NCI-H1436 (cell line): Measurements from ENCODE around the gene NUP50.
"Not testable (repeated sequence)": the region's sequence is repeated elsewhere in the genome, so short reads cannot be mapped to it uniquely, and the experiment has no call there.

Experiments used
- DNase-seq: peaks from one replicate; lab custom pipeline; 2025; lab: John Stamatoyannopoulos, UW

NUP50 gene

DNA sequence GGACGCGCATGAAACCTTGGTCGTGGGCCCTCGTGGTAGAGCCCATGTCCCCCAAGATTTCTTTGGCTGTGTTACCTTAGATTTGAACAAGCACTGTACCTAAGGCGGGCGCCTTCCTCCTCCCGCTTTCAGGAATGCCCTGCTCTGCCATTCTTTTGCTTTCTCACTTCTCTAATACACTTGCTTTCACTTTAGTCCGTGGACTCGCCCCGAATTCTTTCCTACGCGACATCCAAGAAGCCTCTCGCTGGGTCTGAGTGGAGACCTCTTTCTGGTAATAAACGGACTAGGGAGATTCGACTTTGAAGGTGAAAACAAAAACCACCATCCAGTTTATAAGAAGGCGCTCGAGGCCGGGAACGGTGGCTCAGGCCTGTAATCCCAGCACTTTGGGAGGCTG, 1.2 kb upstream of the NUP50 start:
- no peak for DNase-seq

GRCh38 chr22:45163099-45163450, 650 bp upstream of the NUP50 start:
- DNase-seq, result peak; percentile 40

GRCh38 chr22:45164270-45165088, 754 bp downstream of the NUP50 start:
- no peak for DNase-seq

GRCh38 chr22:45166932-45167331, 3.2 kb downstream of the NUP50 start:
- DNase-seq, result no peak

DNA sequence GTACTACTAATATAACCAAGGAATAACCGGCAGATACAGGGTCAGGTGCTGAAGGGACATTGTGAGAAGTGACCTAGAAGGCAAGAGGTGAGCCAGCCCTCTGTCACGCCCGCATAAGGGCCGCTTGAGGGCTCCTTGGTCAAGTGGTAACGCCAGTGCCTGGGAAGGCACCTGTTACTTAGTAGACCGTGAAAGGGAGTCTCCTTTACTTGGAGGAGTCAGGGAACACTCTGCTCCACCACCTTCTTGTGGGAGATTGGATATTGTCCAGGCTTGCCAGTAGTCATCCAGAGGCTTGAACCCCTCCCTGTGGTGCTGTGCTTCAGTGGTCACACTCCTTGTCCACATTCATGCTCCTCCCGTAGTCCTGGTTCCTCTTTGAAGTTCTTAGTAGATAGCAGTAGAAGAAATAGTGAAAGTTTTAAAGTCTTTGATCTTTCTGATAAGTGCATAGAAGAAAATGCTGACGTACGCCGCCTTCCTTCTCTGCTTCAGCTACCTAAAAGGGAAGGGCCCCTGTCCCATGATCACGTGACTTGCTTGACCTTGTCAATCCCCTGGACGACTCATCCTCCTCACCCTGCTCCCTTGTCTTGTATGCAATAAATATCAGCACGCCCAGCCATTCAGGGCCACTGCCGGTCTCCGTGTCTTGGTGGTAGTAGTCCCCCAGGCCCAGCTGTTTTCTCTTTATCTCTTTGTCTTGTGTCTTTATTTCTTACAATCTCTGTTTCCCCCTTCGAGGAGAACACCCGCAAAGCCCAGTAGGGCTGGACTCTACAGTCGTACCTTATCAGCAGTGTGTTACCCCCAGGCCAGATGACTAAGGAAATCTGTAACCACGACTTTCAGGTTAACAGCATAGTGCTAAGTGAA, 6.1 kb downstream of the NUP50 start:
- DNase-seq, result no peak

- no peak for DNase-seq
Measured at GRCh38 chr22:45171830-45172229, 8.1 kb downstream of the NUP50 start.

GRCh38 chr22:45172881-45173585, 9.3 kb downstream of the NUP50 start:
- no peak for DNase-seq

DNA sequence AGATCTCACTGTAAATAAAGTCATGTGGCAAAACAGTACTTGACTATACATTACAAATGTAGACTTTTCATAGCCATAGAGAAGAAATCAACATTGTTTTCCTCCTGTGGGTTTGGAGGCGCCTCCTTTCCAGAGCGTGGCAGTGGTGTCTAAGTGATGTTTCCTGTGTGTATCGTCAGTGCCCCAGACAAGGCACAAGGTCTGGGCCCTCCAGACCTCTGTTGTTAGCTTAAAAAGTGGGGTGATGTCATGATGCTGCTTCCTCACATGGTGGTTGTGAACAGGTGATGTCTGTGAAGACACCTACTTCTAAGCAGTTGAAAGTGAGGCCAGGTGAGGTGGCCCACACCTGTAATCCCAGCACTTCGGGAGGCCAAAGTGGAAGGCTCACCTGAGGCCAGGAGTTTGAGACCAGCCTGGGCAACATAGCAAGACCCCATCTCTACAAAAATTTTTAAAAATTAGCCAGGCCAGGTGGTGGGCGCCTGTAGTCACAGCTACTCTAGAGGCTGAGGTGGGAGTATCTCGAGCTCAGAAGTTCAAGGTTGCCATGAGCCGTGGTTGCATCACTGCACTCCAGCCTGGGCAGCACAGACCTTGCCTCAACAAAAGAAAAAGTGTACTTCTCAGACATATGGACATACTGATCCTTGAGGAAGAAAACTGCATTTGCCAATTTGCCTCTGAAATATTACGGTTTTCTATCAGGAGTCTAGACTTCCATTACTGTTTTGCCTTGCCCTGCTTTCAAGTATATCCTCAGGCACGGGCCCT, 15.7 kb downstream of the NUP50 start:
- no peak for DNase-seq

DNA sequence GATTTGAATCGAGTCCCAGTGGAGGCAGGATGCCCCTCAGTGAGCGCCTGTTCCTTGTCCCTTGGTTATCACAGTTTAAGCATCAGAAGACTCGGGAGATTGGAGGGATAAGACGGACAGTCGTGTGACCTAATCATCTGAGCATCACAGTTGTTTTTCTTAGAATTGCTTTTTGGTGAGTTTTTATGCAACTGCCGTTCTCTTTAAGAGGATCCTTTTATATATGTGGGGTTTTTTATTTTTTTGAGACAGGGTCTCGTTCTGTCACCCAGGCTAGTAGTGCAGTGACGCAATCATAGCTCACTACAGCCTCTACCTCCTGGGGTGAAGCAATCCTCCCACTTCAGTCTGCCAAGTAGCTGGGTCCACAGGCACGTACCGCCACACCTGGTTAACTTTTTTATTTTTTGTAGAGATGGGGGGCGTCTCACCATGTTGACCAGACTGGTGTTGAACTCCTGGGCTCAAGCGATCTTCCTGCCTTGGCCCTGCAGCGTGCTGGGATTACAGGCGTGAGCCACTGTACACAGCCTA, 16.5 kb downstream of the NUP50 start:
- no peak for DNase-seq

- no peak for DNase-seq
Measured at GRCh38 chr22:45181240-45181639, 17.5 kb downstream of the NUP50 start.

DNA sequence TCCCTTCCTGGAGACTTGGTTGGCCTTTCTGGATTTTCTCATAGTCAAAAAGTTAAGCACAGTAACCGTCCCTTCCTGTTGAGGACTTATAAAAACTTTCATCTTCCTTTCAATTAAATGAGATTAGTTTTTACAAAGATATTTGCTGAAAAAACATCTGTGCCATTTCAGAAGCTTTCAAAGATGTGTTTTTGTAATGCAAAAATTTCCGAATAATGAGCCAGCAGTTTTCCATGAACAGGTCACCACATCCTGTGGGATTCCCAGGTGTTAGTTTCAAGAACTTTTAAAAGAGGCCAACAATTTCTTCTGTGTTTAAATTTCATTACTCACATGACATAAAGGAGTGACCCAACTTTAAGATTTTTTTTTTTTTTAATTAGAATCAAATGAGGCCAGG, 18.0 kb downstream of the NUP50 start:
- no peak for DNase-seq

DNA sequence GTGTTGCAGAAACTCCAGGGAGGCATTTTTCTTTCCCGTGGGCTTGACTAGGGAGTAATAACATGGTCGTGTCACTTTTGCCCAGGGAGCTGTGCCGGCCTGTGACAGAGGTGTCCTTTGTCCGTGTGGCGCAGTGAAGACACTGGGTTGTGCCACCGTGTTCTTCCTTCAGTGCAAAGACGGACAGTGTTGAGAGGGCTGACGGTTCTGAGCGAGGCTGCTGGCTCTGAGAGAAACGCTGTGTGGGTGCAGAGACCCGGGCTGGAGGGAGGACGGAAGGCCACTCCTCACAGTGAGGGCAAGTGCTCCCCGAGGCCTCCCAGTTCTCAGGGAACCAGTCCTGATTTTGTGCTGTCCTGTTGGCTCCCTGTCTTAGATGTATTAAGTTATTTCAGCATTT, 20.2 kb downstream of the NUP50 start:
- DNase-seq, result no peak

DNA sequence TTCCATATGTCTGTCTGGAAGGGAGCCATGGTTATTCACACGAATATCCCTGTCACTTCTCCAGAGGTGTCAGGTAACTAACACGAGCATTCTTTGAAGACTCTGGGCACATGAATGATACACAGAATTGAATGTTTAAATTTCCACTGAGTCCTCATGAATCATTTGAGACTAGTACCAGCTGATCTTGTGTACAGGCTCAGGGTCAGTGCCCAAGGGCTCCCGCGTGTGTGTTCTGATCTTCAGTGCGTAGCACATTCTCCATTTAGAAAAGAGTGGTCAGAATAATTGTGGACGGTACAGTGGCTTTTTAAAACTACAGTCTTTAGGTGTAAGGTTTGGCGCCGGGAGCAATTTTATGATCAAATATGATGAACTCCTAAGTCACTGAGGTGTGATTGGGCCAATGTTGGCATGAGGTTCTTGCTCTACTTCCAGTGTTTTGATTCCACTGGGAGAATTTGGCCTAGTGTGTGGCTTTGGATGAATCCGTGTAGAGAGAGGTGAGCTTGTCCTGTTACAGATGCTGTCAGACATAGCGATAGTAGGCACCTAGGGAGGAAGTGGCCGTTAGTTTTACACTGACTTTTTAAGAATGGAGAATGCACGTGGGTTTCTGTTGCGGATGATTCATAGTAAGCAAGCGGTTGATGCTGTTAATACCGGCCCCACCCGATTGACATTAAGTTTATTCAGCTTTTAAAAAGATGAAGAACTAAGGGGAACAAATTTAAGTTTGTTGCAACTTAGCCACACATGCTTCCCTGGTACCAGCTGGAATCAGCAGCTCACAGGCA, 22.2 kb downstream of the NUP50 start:
- DNase-seq, result no peak

- DNase-seq, result no peak
Measured at GRCh38 chr22:45187891-45188290, 24.2 kb downstream of the NUP50 start.

- no peak for DNase-seq
Measured at GRCh38 chr22:45188779-45189178, 25.1 kb downstream of the NUP50 start.

DNA sequence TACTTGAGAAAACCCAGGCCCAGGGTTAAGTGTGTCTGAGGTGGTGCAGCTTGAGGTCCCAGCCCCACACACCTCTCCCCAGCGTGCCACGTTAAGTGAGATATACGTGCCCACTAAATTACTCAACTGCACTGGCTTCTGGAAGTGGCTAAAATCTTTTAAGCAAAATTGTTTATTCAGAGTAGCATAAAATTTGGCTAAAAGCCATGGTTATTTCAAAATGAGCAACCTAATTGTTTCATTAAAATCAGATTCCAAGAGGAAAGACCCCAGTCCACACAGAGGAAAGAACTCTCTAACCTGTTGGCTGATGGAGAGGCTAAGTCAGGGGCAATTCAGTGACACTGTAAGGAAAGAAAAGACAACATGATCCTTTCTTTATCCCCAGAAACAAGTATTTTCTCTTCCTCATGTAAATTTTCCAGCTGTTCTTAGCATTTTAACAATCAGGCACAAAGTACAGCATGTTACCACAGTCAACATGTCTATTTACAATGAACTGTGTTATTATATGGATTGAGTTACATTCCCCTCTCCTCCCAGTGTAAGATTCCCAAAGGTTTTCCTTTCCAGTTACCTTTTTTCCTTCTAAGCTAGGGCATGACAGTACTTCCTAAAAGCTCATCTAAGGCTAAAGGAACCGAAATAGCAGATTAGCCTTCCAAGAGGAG, 26.6 kb downstream of the NUP50 start:
- DNase-seq, result no peak

DNA sequence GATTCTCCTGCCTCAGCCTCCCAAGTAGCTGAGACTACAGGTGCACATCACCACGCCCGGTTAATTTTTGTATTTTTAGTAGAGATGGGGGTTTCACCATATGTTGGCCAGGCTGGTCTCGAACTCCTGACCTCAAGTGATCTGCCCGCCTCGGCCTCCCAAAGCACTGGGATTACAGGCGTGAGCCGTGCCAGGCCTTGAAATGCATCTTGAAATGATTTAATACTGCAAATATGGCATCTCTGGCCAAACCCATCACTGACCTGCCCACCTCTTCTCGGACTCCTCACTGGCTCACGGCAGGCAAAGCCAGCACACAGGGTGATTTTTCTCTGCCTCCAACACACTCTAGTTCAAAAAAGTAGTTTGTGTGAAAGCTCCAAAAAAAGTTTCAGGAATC, 28.0 kb downstream of the NUP50 start:
- not testable (repeated sequence) for DNase-seq

DNA sequence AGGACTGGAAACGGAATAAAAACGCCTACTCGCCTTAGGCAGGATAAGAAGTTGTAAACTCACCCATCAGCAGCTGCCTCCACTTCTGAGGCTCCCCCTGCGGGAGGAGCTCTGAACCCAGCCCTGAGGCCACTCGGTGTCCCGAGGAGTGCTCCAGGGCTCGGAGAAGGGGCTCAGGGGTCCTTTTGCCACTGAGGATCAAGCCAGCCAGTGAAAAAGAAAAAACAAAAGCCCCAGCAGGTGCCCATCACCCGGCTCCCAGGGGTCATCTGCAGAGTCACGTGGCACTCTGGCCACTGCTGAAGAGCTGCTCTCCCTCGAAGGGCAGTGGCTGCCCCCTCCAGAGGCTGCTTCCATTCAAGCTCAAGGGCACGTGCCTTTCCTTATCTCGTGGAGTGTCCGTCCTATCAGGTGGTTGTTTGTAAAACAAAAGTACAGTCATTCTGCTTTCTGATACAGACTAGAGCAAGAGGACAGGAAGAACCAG, 29.0 kb downstream of the NUP50 start:
- DNase-seq, result no peak

- DNase-seq, result no peak
Measured at GRCh38 chr22:45194686-45195085, 31.0 kb downstream of the NUP50 start.

DNA sequence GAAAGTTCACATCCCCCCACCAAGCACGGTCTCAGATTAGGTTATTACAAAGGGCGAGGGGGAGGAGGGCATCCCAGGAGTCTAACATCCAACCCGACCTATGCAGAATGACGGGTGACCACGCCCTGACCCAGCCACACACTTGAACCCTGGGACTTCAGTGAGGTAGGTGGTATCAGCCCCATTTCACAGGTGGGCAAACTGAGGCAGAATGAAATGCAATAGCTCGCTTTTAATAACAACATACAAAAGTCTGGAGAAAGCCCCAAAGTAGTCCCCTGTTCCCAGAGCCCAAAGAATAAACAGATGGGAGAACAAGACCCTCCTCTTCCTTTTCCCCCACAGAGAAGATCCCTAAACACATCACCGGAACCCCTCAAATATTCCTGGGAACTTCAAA, 31.9 kb downstream of the NUP50 start:
- DNase-seq, result no peak
